Neuronal stem cell (in vitro differentiated cells): ENCODE measurements around the gene CYP4B1.

ENCODE experiments used
- DNase-seq: peaks from one replicate; pipeline ENCODE4 v3.0.0-alpha.2; 2013; ENCODE audit warnings: low spot score
- H2AFZ ChIP-seq: one replicate; pipeline ENCODE4 v1.6.1; 2013; ENCODE audit warnings: mild to moderate bottlenecking, low read length, inconsistent platforms
- H2AK5ac ChIP-seq: 2 replicates; pipeline ENCODE4 v1.6.1; 2013; ENCODE audit warnings: low read depth, mild to moderate bottlenecking, inconsistent platforms, low read length, moderate library complexity, mixed read lengths
- H2BK120ac ChIP-seq: 2 replicates; pipeline ENCODE4 v1.6.1; 2013; ENCODE audit warnings: low read depth, mild to moderate bottlenecking, inconsistent platforms, low read length, moderate library complexity, mixed read lengths
- H2BK12ac ChIP-seq: one replicate; pipeline ENCODE4 v1.6.1; 2013; ENCODE audit warnings: low read length, inconsistent platforms
- H2BK15ac ChIP-seq: 2 replicates; pipeline ENCODE4 v1.6.1; 2013; ENCODE audit warnings: mild to moderate bottlenecking, low read length, inconsistent platforms, mixed read lengths
- H2BK5ac ChIP-seq: one replicate; pipeline ENCODE4 v1.6.1; 2013; ENCODE audit warnings: inconsistent platforms, mild to moderate bottlenecking, low read length, moderate library complexity
- H3K14ac ChIP-seq: one replicate; pipeline ENCODE4 v1.6.1; 2013; ENCODE audit warnings: low read length, inconsistent platforms
- H3K18ac ChIP-seq: 2 replicates; pipeline ENCODE4 v1.6.1; 2013; ENCODE audit warnings: low read length, inconsistent platforms
- H3K23ac ChIP-seq: 2 replicates; pipeline ENCODE4 v1.6.1; 2013; ENCODE audit warnings: low read depth, mild to moderate bottlenecking, mixed read lengths, low read length, inconsistent platforms; ENCODE audit not compliant: poor library complexity
- H3K27ac ChIP-seq: replicated peaks from 3 replicates; pipeline ENCODE4 v1.5.1; 2013; ENCODE audit warnings: low read length, inconsistent platforms
- H3K27me3 ChIP-seq, 3 experiments: 2 replicates each; pipeline ENCODE4 v1.6.1; 2013; ENCODE audit warnings: low read length in 3 of 3, mild to moderate bottlenecking in 2 of 3, inconsistent platforms in 1 of 3, low read depth in 1 of 3, mixed read lengths in 1 of 3, moderate library complexity in 1 of 3; ENCODE audit not compliant: control insufficient read depth in 3 of 3, insufficient read depth in 3 of 3
- H3K36me3 ChIP-seq, 2 donors: replicated peaks in 1 of 2; 2 replicates each; pipeline ENCODE4 v1.6.1; 2013; ENCODE audit warnings: low read length in 2 of 2; ENCODE audit not compliant: control insufficient read depth in 2 of 2, insufficient read depth in 2 of 2
- H3K4ac ChIP-seq: 2 replicates; pipeline ENCODE4 v1.6.1; 2013; ENCODE audit warnings: inconsistent platforms, mild to moderate bottlenecking, low read length, moderate library complexity
- H3K4me1 ChIP-seq, 2 donors: 1 replicate in 1 of 2; 2 replicates in 1 of 2; pipeline ENCODE4 v1.6.1; 2013; ENCODE audit warnings: low read length in 2 of 2, low read depth in 1 of 2; ENCODE audit not compliant: control insufficient read depth in 2 of 2, insufficient read depth in 1 of 2
- H3K4me2 ChIP-seq: one replicate; pipeline ENCODE4 v1.6.1; 2013; ENCODE audit warnings: mild to moderate bottlenecking, low read length, inconsistent platforms; ENCODE audit not compliant: insufficient read depth, poor library complexity, severe bottlenecking
- H3K4me3 ChIP-seq, 2 donors: 2 replicates each; pipeline ENCODE4 v1.5.1; 2013; ENCODE audit warnings: low read length in 2 of 2, mild to moderate bottlenecking in 2 of 2, inconsistent platforms in 1 of 2, moderate library complexity in 1 of 2
- H3K79me1 ChIP-seq: one replicate; pipeline ENCODE4 v1.6.1; 2013; ENCODE audit warnings: low read depth, mild to moderate bottlenecking, inconsistent platforms, low read length, moderate library complexity
- H3K9ac ChIP-seq: one replicate; pipeline ENCODE4 v1.6.1; 2013; ENCODE audit warnings: mild to moderate bottlenecking, low read depth, low read length, inconsistent platforms; ENCODE audit not compliant: poor library complexity
- H3K9me3 ChIP-seq, 2 donors: replicated peaks in 1 of 2; 2 replicates each; pipeline versions ENCODE3 to v1.6.1; 2013; ENCODE audit warnings: low read length in 2 of 2, mild to moderate bottlenecking in 2 of 2, inconsistent platforms in 1 of 2, low read depth in 1 of 2, mixed read lengths in 1 of 2, moderate library complexity in 1 of 2; ENCODE audit not compliant: control insufficient read depth in 2 of 2, insufficient read depth in 1 of 2
- H4K8ac ChIP-seq: one replicate; pipeline ENCODE4 v1.6.1; 2013; ENCODE audit warnings: low read depth, mild to moderate bottlenecking, inconsistent platforms, low read length, moderate library complexity
- H4K91ac ChIP-seq: one replicate; pipeline ENCODE4 v1.6.1; 2013; ENCODE audit warnings: low read length, low read depth, mild to moderate bottlenecking, inconsistent platforms; ENCODE audit not compliant: poor library complexity
- WGBS, 2 donors: extraction: QIAGEN DNeasy Blood & Tissue Kit; methylation state at CpG; one replicate each; pipeline ENCODE4 v1.1.7; 2013; ENCODE audit warnings: missing lambda C conversion rate in 2 of 2, mixed read lengths in 1 of 2; ENCODE audit not compliant: insufficient read length in 2 of 2, insufficient replicate concordance in 1 of 2; ENCODE audit errors: extremely low coverage in 2 of 2; 5-methylcytosine and 5-hydroxymethylcytosine counted together

CYP4B1 gene

GRCh38 chr1:46760558-46761166 is 38.2 kb upstream of the CYP4B1 start:
- Histone ChIP-seq H3K36me3 (no peaks in the 10 kb centered on the region), H3K9ac (no peak overlapping the region), H4K91ac (no peak overlapping the region), H3K27ac (no peak overlapping the region), H3K27me3 (peaks cover 0 to 5% (median 0%) of the 10 kb centered on the region in 3 experiments), H4K8ac (no peak overlapping the region), H2AK5ac (no peak overlapping the region), H3K9me3 (peaks cover 0 to 3% of the 10 kb centered on the region in 2 donors), H2BK15ac (no peak overlapping the region), H3K4me2 (no peak overlapping the region), H3K14ac (no peak overlapping the region), H2BK5ac (no peak overlapping the region), H2BK12ac (no peak overlapping the region), H3K4me3 (no peak overlapping the region), H2AFZ (no peak overlapping the region), H3K4ac (no peak overlapping the region), H3K18ac (no peak overlapping the region), H3K23ac (no peak overlapping the region), H2BK120ac (no peak overlapping the region), H3K79me1 (no peaks in the 10 kb centered on the region), H3K4me1 (peaks cover 7 to 13% of the 10 kb centered on the region in 2 donors)
- no CpG with 5 or more reads among the region's 2 CpGs for WGBS, 2 donors
- no peak for DNase-seq

- H2BK120ac ChIP-seq: no peak overlapping the region
- no peak overlapping the region for H3K14ac ChIP-seq
- H4K91ac ChIP-seq: no peak overlapping the region
- no peak overlapping the region for H3K9ac ChIP-seq
- no peak overlapping the region for H3K4me2 ChIP-seq
- H3K4ac ChIP-seq: no peak overlapping the region
- peaks cover 0 to 3% of the 10 kb centered on the region in 2 donors for H3K9me3 ChIP-seq
- no peak overlapping the region for H3K4me3 ChIP-seq
- no peak overlapping the region for H2BK5ac ChIP-seq
- no peak for DNase-seq
- H4K8ac ChIP-seq: no peak overlapping the region
- no peak overlapping the region for H3K23ac ChIP-seq
- no peaks in the 10 kb centered on the region for H3K36me3 ChIP-seq
- no peak overlapping the region for H2AFZ ChIP-seq
- no peak overlapping the region for H2BK15ac ChIP-seq
- H3K27me3 ChIP-seq: peaks cover 0 to 2% (median 0%) of the 10 kb centered on the region in 3 experiments
- no peak overlapping the region for H3K27ac ChIP-seq
- no peak overlapping the region for H2AK5ac ChIP-seq
- H3K18ac ChIP-seq: no peak overlapping the region
- no peaks in the 10 kb centered on the region for H3K79me1 ChIP-seq
- peaks cover 7 to 9% of the 10 kb centered on the region in 2 donors for H3K4me1 ChIP-seq
- no peak overlapping the region for H2BK12ac ChIP-seq
Observed at GRCh38 chr1:46761740-46762139, 37.1 kb upstream of the CYP4B1 start.

GRCh38 chr1:46764402-46764801 is 34.4 kb upstream of the CYP4B1 start:
- no peak overlapping the region for H2BK120ac ChIP-seq
- no peak overlapping the region for H2AFZ ChIP-seq
- DNase-seq: no peak
- no peak overlapping the region for H3K9ac ChIP-seq
- whole genome bisulfite sequencing, 2 donors: no CpG with 5 or more reads among the region's 2 CpGs
- no peak overlapping the region for H3K4me2 ChIP-seq
- peak overlapping the region; percentile 32 for H3K18ac ChIP-seq
- H4K91ac ChIP-seq: no peak overlapping the region
- H3K79me1 ChIP-seq: no peaks in the 10 kb centered on the region
- H2BK12ac ChIP-seq: no peak overlapping the region
- no peak overlapping the region for H3K14ac ChIP-seq
- no peak overlapping the region for H2BK15ac ChIP-seq
- H3K4me3 ChIP-seq: no peak overlapping the region
- no peak overlapping the region for H2AK5ac ChIP-seq
- no peak overlapping the region for H3K23ac ChIP-seq
- H2BK5ac ChIP-seq: no peak overlapping the region
- no peak overlapping the region for H4K8ac ChIP-seq
- H3K36me3 ChIP-seq: no peaks in the 10 kb centered on the region
- peaks cover 0 to 5% (median 0%) of the 10 kb centered on the region in 3 experiments for H3K27me3 ChIP-seq
- H3K9me3 ChIP-seq: peaks cover 0 to 13% of the 10 kb centered on the region in 2 donors
- no peaks in the 10 kb centered on the region for H3K4me1 ChIP-seq
- H3K27ac ChIP-seq: no peak overlapping the region
- H3K4ac ChIP-seq: no peak overlapping the region

GRCh38 chr1:46767649-46768282 is 31.1 kb upstream of the CYP4B1 start:
- Histone ChIP-seq H3K18ac (no peak overlapping the region), H3K23ac (no peak overlapping the region), H3K27me3 (peaks cover 0 to 5% (median 0%) of the 10 kb centered on the region in 3 experiments), H4K8ac (no peak overlapping the region), H3K79me1 (no peaks in the 10 kb centered on the region), H2BK120ac (no peak overlapping the region), H3K14ac (no peak overlapping the region), H2BK12ac (no peak overlapping the region), H4K91ac (no peak overlapping the region), H3K9ac (no peak overlapping the region), H3K4ac (no peak overlapping the region), H2AK5ac (no peak overlapping the region), H3K4me1 (no peaks in the 10 kb centered on the region), H3K36me3 (no peaks in the 10 kb centered on the region), H3K4me3 (no peak overlapping the region), H2BK5ac (no peak overlapping the region), H3K27ac (no peak overlapping the region), H2AFZ (no peak overlapping the region), H3K9me3 (peaks cover 0 to 28% of the 10 kb centered on the region in 2 donors), H3K4me2 (no peak overlapping the region), H2BK15ac (no peak overlapping the region)
- DNase-seq: no peak
- no CpG with 5 or more reads among the region's 4 CpGs for WGBS, 2 donors
